ENCODE measurements around the gene GSTM5. TPM values are rescaled to one million over a fixed set of nuclear protein-coding genes. Genes with fewer than 3 reads are reported as not detected.

The GSTM5 gene
- total and polyA plus RNA-seq, 2 of the 4 experiments (the other 2 are of a cell fraction), result 0.36 to 1.2 TPM

DNA sequence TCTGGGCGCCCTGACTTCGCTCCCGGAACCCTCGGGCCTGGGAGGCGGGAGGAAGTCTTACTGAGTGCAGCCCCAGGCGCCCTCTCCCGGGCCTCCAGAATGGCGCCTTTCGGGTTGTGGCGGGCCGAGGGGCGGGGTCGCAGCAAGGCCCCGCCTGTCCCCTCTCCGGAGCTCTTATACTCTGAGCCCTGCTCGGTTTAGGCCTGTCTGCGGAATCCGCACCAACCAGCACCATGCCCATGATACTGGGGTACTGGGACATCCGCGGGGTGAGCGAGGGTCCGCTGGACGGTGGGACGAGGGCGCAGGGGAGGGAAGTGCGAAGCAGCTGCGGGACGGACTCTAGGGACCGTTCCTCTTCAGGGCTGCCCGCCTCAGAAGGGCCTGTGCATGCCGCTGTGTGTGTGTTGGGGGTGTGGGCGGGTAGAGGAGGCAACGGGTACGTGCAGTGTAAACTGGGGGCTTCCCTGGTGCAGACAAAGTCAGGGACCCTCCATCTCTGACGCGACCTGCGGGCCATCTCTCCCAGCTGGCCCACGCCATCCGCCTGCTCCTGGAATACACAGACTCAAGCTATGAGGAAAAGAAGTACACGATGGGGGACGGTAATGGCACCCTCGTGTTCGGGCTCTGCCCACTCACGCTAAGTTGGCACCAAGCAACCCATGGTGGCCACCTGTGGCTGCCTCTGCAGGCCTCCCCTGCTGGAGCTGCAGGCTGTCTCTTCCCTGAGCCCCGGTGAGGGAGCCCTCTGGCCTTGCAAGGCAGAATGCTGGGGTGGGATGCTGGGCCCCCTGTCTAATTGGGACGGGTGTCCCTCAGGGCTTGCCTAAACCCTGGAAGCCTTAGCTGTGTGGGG is 24.2 kb upstream of the GSTM5 start, which contains the start of gene GSTM1:
Gene GSTM1, plus strand, starts transcription at position 177 of the 859 bp plus-strand sequence. Its CDS starts 57 bp downstream, at position 234.
- Histone ChIP-seq H4K8ac (ENCODE audit: low read depth in 2 of 2, low read length in 2 of 2) (no peak within 1 kb of the TSS), H3K4ac (ENCODE audit: low read depth, low read length) (no peak within 1 kb of the TSS), H3K14ac (replicated peaks; ENCODE audit: low read depth, low read length) (no peak within 1 kb of the TSS), H3K18ac (ENCODE audit: low read depth, low read length) (no peak within 1 kb of the TSS), H2AK9ac (replicated peaks; ENCODE audit: low read depth, low read length, poor library complexity) (no peak within 1 kb of the TSS), H3K4me2 (ENCODE audit: low read depth, low read length) (no peak within 1 kb of the TSS), H3K56ac (ENCODE audit: extremely low read depth, insufficient read depth, low read length) (no peak within 1 kb of the TSS), H2BK15ac (ENCODE audit: low read depth, low read length) (no peak within 1 kb of the TSS), H4K5ac (ENCODE audit: low read depth, low read length) (no peak within 1 kb of the TSS), H2BK120ac (ENCODE audit: low read depth, low read length) (no peak within 1 kb of the TSS), H4K20me1 (ENCODE audit: insufficient read depth, low read length) (no peaks in the 10 kb centered on the region), H3K9me3 (ENCODE audit: control insufficient read depth, insufficient read depth, low read length) (no peaks in the 10 kb centered on the region), H3K27ac (ENCODE audit: insufficient read depth, low read length) (no peak within 1 kb of the TSS), H3K4me3 (ENCODE audit: insufficient read depth, low read depth, low read length) (no peak within 1 kb of the TSS), H2BK20ac (ENCODE audit: low read depth, low read length) (no peak within 1 kb of the TSS), H3K79me1 (ENCODE audit: low read depth in 1 of 2, low read length in 2 of 2) (no peaks in the 10 kb centered on the region), H3K23ac (ENCODE audit: low read depth, low read length) (no peak within 1 kb of the TSS), H3K9ac (ENCODE audit: low read depth, low read length) (no peak within 1 kb of the TSS), H2AK5ac (ENCODE audit: low read depth, low read length) (no peak within 1 kb of the TSS), H3K4me1 (ENCODE audit: control insufficient read depth, insufficient read depth, low read length) (no peaks in the 10 kb centered on the region), H3K36me3 (ENCODE audit: control insufficient read depth, insufficient read depth, low read length) (no peaks in the 10 kb centered on the region), H3K9me1 (ENCODE audit: insufficient read depth, low read length) (no peaks in the 10 kb centered on the region), H2AFZ (replicated peaks; ENCODE audit: low read length, poor library complexity) (no peak within 1 kb of the TSS), H4K91ac (ENCODE audit: insufficient read depth, low read depth, low read length) (no peak within 1 kb of the TSS), H2BK5ac (ENCODE audit: low read depth, low read length, poor library complexity, severe bottlenecking) (no peak within 1 kb of the TSS), H3K27me3 (ENCODE audit: control insufficient read depth, insufficient read depth, low read length) (no peaks in the 10 kb centered on the region)
- ATAC-seq (ENCODE audit: low read depth) (no peak), DNase-seq (no peak)
- no TSS peak for BruUV-seq (replicated peaks)
- ChIA-PET CTCF (no interaction called here), POLR2A (ENCODE audit: unreplicated experiment) (no interaction called here)
- dilution Hi-C loops (cut with HindIII; ENCODE audit: low sequenced_read_pairs, unreplicated experiment) (no loop called here), in situ Hi-C loops (cut with MboI; ENCODE audit: low sequenced_read_pairs) (no loop called here), intact Hi-C loops (cut with micrococcal nuclease) (no loop called here)
- TF ChIP-seq CEBPB (IDR thresholded peaks at IDR 0.05; ENCODE audit: low read depth, low read length) (no peak), NFE2L2 (IDR thresholded peaks at IDR 0.05; ENCODE audit: low read depth, low read length) (no peak), POLR2A (IDR thresholded peaks at IDR 0.05; ENCODE audit: low read depth, low read length) (no peak), RAD21 (IDR thresholded peaks at IDR 0.05; ENCODE audit: low read length) (no peak), RCOR1 (IDR thresholded peaks at IDR 0.05; ENCODE audit: insufficient replicate concordance, low read length) (no peak), MXI1 (IDR thresholded peaks at IDR 0.05; ENCODE audit: borderline replicate concordance, low read depth, low read length) (no peak), MAFK (IDR thresholded peaks at IDR 0.05; ENCODE audit: low read depth, low read length) (no peak), CHD1 (IDR thresholded peaks at IDR 0.05; ENCODE audit: low read depth, low read length) (no peak), SMC3 (IDR thresholded peaks at IDR 0.05; ENCODE audit: low read depth, low read length) (no peak), USF2 (IDR thresholded peaks at IDR 0.05; ENCODE audit: low read depth, low read length) (no peak), FOS (IDR thresholded peaks at IDR 0.05; ENCODE audit: low read depth, low read length) (no peak), ELK1 (IDR thresholded peaks at IDR 0.05; ENCODE audit: borderline replicate concordance, low read depth, low read length) (no peak), BHLHE40 (IDR thresholded peaks at IDR 0.05; ENCODE audit: low read depth, low read length) (no peak)
- WGBS, 2 experiments (ENCODE audit: extremely low coverage in 2 of 2, insufficient read length in 1 of 2), result no CpG with 5 or more reads among the region's 46 CpGs
